COLO829 (cell line): ENCODE data around the gene CYP4Z1.
"Not testable (repeated sequence)": the region's sequence is repeated elsewhere in the genome, so short reads cannot be mapped to it uniquely, and the experiment has no call there.

Source experiments
- DNase-seq: peaks from one replicate; pipeline ENCODE4 v3.0.0; 2012; ENCODE audit warnings: low spot score

The CYP4Z1 gene

DNA sequence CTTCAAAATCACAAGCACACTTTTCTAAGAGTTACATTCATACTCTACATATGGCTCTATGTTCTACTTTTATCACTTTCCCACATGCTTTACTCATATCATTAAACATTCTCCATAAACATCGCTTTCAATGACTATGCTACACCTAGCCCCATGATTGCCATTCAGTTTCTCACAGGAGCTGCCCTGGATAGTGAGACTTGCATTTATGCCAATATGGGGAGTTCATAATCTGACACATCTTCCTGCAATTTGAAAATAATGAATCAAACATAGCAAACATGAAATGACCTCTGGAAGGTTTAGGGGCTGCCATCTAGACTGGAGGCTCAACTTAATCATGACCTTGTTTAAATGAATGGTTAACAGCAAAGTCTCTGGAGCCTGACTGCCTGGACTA, 61.2 kb downstream of the CYP4Z1 start:
- no peak for DNase-seq

DNA sequence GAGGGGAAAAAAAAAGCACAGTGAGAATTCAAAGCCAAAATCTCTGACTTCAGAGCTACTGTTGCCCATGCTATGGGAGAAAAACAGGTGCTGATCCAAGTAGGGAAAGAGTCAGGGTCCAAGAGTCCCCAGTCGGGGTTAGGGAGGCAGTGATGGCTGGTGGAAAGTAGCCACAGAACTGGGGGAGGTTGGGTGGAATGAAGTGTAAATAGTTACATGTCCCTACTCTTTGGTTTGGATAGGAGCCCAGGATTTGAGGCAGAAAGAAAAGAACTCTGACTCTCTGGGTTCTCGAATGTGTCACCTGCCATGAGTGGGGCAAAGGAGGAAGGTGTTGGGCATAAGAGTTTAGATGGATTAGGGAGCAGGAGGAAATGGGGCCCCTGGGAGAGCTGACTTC, 61.8 kb downstream of the CYP4Z1 start:
- not testable (repeated sequence) for DNase-seq

DNA sequence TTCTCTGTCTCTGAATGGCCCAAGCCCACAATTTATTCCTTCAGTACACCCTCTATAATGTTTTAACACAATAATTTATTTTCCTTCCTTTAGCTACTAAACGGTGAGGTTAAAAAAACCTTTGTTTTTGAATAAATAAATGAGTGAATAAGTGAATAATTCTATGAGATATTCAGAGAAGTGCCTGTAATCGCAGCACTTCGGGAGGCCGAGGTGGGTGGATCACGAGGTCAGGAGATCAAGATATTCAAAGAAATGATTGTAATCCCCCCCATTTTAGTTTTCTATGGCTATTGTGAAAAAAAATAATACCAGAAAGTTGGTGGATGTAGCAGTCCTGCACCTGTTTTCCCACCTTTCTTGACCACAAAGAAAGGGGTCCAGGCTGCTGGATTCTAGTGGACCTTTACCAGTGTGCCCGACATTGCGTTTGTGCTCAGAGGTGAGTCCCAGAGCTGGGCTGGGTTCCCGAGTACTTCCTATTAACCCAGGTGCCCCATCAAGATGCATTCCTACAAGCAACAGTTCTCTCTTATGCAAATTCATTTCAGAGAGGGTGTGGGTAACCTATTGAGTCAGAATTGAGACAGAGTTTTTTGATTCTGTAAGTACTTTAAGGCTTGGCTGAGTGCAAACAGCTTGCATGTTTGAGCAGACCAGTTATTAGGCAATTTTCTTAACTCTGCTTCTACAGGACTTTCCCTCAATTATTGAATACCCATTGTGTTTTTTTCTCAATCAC, 62.6 kb downstream of the CYP4Z1 start:
- not testable (repeated sequence) for DNase-seq

DNA sequence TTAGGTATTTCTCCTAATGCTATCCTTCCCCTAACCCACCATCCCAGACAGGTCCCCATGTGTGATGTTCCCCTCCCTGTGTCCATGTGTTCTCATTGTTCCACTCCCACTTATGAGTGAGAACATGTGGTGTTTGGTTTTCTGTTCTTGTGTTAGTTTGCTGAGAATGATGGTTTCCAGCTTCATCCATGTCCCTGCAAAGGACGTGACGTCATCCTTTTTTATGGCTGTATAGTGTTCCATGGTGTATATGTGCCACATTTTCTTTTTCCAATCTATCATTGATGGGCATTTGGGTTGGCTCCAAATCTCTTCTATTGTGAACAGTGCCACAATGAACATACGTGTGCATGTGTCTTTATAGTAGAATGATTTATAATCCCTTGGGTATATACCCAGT, 65.6 kb downstream of the CYP4Z1 start:
- DNase-seq = not testable (repeated sequence)

DNA sequence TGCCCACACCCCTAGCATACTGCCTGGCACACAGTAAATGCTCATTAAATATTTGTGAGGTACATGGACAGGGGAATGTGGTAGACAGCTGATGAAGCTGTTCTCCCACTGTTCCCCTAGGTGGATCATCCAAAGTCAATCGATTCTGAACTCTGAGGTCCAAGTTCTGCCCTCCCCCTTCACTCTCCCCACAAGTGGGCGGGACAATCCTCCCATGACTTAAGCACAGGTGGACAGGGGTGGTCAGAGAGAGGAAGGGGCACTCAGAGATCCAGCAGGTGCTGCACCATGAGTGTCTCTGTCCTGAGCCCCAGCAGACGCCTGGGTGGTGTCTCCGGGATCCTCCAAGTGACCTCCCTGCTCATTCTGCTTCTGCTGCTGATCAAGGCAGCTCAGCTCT, 70.2 kb downstream of the CYP4Z1 start, which contains the start of gene CYP4A22:
CYP4A22 (plus strand) TSS at position 244 of the 400 bp plus-strand sequence; CDS start at position 289, 45 bp downstream.
- no peak for DNase-seq

DNA sequence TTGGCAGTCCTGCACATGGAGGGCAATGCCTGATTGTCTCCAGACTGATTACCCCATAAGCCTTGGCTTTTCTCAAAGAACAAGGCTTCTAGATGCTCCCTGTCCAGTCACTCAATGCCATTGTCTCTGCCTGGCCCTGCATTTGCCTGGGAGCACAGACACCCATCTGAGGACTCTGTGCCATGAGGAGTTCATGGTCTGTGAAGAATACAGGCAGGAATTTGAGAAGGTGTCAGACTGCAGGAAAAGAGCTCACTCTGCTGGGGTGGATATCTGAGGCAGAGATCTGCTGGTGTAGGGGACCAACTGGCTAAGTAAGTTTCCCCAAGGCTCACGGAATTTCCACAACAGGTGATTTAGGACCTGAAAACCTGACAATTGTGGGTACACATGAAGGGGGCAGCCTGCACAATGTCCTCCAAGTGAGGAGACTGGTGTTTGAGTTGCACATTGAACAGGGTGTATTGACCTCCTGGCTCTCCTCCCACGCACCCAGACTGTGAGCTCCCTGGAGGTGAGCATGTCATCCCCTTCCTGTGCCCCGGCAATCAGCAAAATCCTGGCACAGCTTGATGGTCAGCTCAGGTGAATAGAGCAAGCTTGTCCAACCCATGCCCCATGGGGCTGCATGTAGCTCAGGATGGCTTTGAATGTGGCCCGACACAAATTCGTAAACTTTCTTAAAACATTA, 71.0 kb downstream of the CYP4Z1 start:
- no peak for DNase-seq

DNA sequence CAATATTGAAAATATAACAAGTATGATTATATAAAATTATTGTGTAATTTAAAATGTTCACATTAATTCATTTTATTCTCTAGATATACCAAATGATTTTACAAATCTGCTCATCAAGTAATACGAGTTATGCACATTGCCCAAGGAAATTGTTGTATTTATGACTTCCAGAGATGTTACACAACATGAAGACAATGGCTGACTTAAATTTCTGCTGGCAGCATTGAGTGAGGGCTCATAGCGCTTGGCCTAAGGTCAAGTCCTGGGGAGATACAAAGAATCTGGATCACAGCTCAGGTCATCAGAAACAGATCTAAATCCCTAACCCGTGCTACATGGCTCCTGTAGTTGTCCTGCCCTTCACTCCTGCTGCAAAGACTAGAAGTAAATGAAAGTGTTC, 73.3 kb downstream of the CYP4Z1 start:
- DNase-seq = not testable (repeated sequence)

DNA sequence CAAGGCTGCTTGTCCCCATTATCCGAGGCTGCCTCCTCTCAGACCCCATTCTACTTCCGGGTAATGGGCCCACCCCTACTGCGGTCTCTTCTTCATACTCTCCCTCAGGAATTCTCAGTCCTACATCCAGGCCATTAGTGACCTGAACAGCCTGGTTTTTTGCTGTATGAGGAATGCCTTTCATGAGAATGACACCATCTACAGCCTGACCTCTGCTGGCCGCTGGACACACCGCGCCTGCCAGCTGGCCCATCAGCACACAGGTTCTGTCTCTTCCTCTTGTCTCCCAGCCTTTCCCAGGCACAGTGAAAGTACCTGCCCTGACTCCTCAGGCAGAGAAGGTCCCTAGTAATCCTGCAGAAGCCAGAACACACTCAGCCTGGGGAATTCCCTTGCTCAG, 76.6 kb downstream of the CYP4Z1 start:
- DNase-seq = not testable (repeated sequence)

DNA sequence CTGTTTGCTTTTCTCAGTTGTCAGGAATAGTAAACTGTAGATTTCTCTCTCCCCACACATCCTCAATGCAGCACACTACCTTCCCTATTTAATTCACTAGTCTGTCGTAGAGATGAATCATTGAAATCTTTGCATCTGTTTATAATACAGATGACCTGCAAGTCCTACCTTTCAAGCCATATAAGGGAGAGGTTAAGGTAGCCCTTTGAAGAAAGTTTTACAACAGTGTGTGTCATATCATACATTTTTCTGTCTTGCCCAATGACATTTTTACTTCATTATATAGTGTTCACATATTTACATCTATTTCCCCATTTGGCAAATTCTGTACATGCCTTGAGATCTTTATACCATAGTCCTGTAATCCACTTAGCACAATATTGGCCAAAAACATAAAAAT, 79.5 kb downstream of the CYP4Z1 start:
- DNase-seq = not testable (repeated sequence)

DNA sequence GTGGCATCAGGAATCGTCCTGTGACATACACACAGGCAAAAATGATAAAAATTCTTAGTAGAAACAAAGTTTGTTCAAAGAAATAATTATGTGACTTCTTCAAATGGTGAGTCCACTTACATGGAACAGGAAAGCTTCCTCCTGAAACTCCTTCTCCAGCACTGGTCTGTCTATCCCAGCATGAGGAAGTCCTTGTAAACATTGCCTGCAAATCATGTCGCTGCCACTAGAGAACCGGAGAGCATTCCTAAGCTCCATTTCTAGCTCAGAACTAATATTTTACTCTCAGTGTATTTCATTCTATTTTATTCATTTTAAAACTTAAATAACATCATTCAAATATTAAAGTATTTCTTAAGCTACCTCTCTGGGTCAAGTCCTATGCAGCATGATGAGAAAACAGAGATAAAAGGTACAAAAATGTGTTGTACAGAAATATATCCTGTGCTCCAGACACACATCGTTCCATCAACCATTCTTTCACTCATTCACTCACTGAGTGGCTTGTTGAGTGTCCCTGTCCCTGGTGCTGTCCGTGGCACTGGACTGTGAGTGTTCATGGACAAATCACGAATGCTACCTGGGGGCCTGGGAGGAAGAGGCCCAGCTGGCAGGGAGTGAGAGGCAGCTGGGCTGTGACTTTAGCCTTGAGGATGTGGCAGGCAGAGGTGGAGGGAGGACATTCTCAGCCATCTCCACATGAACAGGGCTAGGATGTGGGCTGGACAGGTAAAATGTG, 80.2 kb downstream of the CYP4Z1 start:
- DNase-seq = no peak

DNA sequence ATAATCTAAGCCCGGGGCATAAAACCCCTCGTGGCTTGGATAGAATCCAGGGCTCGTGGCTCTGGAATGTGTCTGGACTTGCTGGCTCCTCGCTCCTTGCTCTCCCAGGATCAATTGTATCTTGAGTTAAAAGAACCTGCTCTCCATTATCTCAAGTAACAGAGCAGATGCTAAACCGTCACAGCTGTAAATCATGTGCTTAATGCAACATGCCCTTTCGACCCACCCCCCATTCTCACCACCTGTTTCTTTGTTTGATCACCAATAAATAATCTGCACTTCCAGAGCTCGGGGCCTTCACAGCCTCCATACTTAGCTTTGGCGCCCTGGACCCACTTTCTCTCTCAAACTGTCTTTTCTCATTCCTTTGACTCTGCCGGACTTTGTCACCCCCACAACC, 82.1 kb downstream of the CYP4Z1 start:
- not testable (repeated sequence) for DNase-seq

DNA sequence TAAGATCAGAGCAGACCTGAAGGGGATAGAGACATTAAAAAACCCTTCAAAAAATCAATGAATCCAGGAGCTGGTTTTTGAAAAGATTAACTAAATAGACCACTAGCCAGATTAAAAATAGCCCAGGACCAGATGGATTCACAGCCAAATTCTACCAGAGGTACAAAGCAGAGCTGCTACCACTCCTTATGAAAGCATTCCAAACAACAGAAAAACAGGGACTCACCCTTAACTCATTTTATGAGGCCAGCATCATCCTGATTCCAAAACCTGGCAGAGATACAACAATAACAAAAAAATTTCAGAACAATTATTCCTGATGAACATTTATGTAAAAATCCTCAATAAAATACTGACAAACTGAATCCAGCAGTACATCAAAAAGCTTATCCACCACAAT, 89.4 kb downstream of the CYP4Z1 start:
- not testable (repeated sequence) for DNase-seq

DNA sequence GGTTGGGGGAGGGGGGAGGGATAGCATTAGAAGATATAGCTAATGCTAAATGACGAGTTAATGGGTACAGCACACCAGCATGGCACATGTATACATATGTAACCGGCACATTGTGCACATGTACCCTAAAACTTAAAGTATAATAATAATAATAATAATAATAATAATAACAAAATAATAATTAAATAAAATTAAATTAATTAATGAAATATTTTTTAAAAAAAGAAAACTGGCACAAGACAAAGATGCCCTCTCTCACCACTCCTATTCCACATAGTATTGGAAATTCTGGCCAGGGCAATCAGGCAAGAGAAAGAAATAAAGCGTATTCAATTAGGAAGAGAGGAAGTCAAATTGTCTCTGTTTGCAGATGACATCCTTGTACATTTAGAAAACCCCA, 90.9 kb downstream of the CYP4Z1 start:
- DNase-seq = not testable (repeated sequence)

DNA sequence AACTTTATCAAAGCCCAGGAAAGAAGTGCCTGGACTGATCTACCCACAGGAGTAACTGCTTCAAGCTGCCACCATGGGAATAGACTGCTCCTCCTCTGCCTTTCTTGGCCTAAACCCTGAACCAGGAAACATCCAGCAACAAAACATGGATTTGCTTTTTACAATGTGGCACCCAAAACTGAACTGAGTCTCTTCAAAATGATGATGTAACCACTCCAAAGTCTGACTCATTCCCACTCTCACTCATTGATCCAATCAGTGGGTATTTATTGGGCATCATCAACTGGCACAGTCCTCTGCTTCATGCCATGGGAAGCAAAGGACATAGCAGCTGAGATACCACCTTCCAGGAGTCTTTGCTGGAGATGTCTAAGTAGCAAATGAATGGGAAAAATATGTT, 93.7 kb downstream of the CYP4Z1 start:
- no peak for DNase-seq

DNA sequence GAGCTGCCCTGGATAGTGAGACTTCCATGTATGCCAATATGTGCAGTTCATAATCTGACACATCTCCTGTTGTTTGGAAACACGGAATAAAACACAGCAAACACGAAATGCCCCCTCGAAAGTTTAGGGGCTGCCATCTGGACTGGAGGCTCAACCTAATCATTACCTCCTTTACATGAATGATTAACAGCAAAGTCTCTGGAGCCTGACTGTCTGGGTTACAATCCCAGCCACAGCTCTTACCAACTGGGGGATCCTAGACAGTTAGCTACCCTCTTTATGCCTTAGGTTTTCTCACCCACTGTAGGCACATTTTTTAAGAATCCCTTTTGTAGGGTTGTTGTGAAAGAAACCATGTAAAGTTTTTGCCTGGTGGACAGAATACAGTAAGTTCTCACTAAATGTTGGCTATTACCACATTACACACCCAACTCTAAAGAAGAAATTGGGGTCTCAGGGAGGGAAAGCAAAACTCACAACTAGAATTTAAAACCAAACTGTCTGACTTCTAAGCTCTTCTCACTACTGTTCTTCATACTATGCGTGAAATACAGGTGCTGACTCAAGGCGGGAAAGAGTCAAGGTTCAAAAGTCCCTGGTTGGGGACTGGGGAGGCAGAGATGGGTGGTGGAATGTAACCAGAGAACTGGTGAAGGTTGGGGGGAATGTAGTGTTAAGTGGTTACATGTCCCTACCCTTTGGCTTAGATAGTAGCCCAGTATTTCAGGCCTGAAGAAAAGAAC, 94.4 kb downstream of the CYP4Z1 start:
- no peak for DNase-seq

DNA sequence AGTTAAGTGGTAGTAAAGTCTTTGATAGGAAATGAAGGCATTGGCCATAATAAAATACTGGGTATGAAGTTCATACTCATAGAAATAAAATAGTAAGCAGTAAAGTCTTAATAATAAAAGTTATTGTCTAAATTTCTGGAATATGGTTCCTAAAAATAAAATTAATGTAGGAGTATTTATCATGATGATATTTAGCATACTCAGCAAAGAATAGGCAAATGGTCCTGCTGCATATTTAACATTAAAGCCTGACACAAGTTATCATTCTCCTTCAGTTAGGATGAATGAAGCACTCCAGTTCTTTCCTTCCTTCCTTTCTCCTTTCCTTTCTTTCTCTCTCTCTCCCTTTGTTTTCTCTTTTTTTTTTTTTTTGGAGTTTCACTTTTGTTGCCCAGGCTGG, 97.5 kb downstream of the CYP4Z1 start:
- DNase-seq = no peak
